Measurements from ENCODE around the gene RBFOX2.

DNA sequence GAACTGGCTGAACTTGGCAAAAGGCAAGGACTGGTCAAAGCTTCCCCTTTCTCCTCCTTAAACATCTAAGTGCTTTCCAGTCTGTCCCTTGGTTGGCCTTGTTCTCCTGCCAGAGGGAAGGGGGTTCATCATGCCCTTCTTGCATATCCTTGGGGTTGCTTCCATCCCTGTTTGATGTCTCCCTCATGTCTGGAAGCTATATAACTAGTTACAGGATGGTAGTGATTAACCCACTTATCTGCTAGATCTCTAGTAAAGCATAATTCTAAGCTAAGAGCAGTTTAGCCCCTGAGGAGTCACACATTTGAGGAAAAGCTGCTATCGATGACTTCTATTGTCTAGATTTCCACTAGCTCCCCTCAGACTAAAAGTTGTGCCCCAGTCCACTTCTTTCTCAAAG, 288.0 kb downstream of the RBFOX2 start:
- TF ChIP-seq POLR2A (IDR thresholded peaks at IDR 0.05) = no peak
- TF ChIP-seq, protein P1, sequence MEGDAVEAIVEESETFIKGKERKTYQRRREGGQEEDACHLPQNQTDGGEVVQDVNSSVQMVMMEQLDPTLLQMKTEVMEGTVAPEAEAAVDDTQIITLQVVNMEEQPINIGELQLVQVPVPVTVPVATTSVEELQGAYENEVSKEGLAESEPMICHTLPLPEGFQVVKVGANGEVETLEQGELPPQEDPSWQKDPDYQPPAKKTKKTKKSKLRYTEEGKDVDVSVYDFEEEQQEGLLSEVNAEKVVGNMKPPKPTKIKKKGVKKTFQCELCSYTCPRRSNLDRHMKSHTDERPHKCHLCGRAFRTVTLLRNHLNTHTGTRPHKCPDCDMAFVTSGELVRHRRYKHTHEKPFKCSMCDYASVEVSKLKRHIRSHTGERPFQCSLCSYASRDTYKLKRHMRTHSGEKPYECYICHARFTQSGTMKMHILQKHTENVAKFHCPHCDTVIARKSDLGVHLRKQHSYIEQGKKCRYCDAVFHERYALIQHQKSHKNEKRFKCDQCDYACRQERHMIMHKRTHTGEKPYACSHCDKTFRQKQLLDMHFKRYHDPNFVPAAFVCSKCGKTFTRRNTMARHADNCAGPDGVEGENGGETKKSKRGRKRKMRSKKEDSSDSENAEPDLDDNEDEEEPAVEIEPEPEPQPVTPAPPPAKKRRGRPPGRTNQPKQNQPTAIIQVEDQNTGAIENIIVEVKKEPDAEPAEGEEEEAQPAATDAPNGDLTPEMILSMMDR (IDR thresholded peaks at IDR 0.05) = no peak

Data from adrenal gland (tissue), 5 donors.